Vagina (tissue), 2 donors: ENCODE results near the gene SCN9A. TPM values are rescaled to one million over a fixed set of nuclear protein-coding genes. Genes with fewer than 3 reads are reported as not detected.

ENCODE experiments used
- DNase-seq, 2 donors: peaks; one replicate each; pipeline ENCODE4 v3.0.0-alpha.2; 2017; ENCODE audit errors: extremely low spot score in 2 of 2
- H3K27ac ChIP-seq: fragments of 200-600 bp; sonication (generic); one replicate; pipeline ENCODE4 v1.5.1; 2019
- H3K27me3 ChIP-seq: fragments of 200-600 bp; sonication (generic); one replicate; pipeline ENCODE4 v1.5.1; 2019
- H3K36me3 ChIP-seq, 2 donors: fragments of 200-600 bp; sonication (generic); one replicate each; pipeline ENCODE4 v1.5.1; 2017 to 2019
- H3K4me1 ChIP-seq: fragments of 200-600 bp; sonication (generic); one replicate; pipeline ENCODE4 v1.5.1; 2019
- H3K4me3 ChIP-seq, 2 donors: fragments of 200-600 bp; sonication (generic); 1 replicate in 1 of 2; 2 replicates in 1 of 2; pipeline ENCODE4 v1.5.1; 2016 to 2019
- H3K9me3 ChIP-seq: fragments of 200-600 bp; sonication (generic); one replicate; pipeline ENCODE4 v1.5.1; 2019
- POLR2A ChIP-seq, 2 donors: fragments of 450-650 bp; IDR thresholded peaks; one replicate each; pipeline ENCODE4 v1.6.1; 2017; ENCODE audit warnings: antibody characterized with exemption in 2 of 2, mild to moderate bottlenecking in 2 of 2, moderate library complexity in 2 of 2
- POLR2AphosphoS5 ChIP-seq, 2 donors: sonication (generic); formaldehyde crosslinking; IDR thresholded peaks; one replicate each; pipeline ENCODE4 v1.9.0; 2017; ENCODE audit warnings: antibody characterized with exemption in 2 of 2, mild to moderate bottlenecking in 2 of 2, low read depth in 1 of 2; ENCODE audit not compliant: insufficient read depth in 1 of 2
- intact Hi-C: fragments of 100-400 bp; cut with DNase I; formaldehyde crosslinking; loops from one replicate; pipeline ENCODE4 v1.15.1; 2023
- total RNA-seq: library from RNA; depleted of rRNA; stranded (reverse); fragments of >200 nt; gene quantifications from one replicate; pipeline ENCODE4 v1.2.3, GENCODE V29; 2016
- TF ChIP-seq, protein P1 (sequence below), 3 experiments: fragments of 450-650 bp in 2 of 3; fragments of 200-600 bp in 1 of 3; sonication (generic) in 1 of 3; IDR thresholded peaks; one replicate each; pipeline ENCODE4 v1.5.1; 2017 to 2019; ENCODE audit warnings: antibody characterized with exemption in 3 of 3, mild to moderate bottlenecking in 2 of 3, moderate library complexity in 2 of 3

The SCN9A gene
- total RNA-seq, 1 donor from 2014 or later: 4.9 TPM

GRCh38 chr2:166155589-166155988, 220.2 kb downstream of the SCN9A start:
- DNase-seq: no peak
- Histone ChIP-seq H3K36me3 (no peaks in the 10 kb centered on the region), H3K27ac (no peak overlapping the region), H3K4me3 (no peak overlapping the region), H3K4me1 (no peaks in the 10 kb centered on the region), H3K9me3 (no peaks in the 10 kb centered on the region), H3K27me3 (no peaks in the 10 kb centered on the region)
- intact Hi-C loops: no loop called here
- TF ChIP-seq, protein P1, sequence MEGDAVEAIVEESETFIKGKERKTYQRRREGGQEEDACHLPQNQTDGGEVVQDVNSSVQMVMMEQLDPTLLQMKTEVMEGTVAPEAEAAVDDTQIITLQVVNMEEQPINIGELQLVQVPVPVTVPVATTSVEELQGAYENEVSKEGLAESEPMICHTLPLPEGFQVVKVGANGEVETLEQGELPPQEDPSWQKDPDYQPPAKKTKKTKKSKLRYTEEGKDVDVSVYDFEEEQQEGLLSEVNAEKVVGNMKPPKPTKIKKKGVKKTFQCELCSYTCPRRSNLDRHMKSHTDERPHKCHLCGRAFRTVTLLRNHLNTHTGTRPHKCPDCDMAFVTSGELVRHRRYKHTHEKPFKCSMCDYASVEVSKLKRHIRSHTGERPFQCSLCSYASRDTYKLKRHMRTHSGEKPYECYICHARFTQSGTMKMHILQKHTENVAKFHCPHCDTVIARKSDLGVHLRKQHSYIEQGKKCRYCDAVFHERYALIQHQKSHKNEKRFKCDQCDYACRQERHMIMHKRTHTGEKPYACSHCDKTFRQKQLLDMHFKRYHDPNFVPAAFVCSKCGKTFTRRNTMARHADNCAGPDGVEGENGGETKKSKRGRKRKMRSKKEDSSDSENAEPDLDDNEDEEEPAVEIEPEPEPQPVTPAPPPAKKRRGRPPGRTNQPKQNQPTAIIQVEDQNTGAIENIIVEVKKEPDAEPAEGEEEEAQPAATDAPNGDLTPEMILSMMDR (IDR thresholded peaks at IDR 0.05): no peak
- TF ChIP-seq POLR2AphosphoS5 (IDR thresholded peaks at IDR 0.05; ENCODE audit: insufficient read depth in 1 of 2, low read depth in 1 of 2): no peak
- no peak for TF ChIP-seq POLR2A (IDR thresholded peaks at IDR 0.05)

- H3K27me3 ChIP-seq: no peaks in the 10 kb centered on the region
- no peaks in the 10 kb centered on the region for H3K4me1 ChIP-seq
- H3K36me3 ChIP-seq: no peaks in the 10 kb centered on the region
- no peak overlapping the region for H3K27ac ChIP-seq
- intact Hi-C loops: no loop called here
- no peak for DNase-seq
- H3K9me3 ChIP-seq: no peaks in the 10 kb centered on the region
- H3K4me3 ChIP-seq: no peak overlapping the region
- TF ChIP-seq POLR2A (IDR thresholded peaks at IDR 0.05): no peak
Observed at GRCh38 chr2:166154685-166155338, 220.9 kb downstream of the SCN9A start.

DNA sequence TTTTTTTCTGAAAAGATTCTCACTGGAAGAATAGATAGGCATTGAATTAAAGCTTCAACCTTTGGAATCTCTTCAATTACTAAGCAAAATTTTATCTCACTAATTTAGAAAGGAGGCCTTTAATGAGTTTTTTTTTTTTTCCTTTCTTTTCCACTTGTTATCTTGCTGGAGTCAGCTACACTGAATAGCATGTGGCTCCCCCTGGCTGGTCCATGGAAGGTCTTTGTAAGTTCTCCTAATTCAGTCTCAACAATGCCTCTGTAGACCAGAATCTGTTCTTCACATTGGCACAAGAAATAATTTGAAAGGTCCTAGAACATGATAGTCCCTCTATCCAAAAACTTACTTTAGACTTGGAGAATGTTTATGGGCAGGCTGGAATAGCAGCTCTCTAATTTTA, 223.7 kb downstream of the SCN9A start:
- intact Hi-C loops: no loop called here
- H3K27me3 ChIP-seq: no peaks in the 10 kb centered on the region
- no peaks in the 10 kb centered on the region for H3K4me1 ChIP-seq
- no peak for DNase-seq
- TF ChIP-seq POLR2AphosphoS5 (IDR thresholded peaks at IDR 0.05; ENCODE audit: insufficient read depth in 1 of 2, low read depth in 1 of 2) (no peak), POLR2A (IDR thresholded peaks at IDR 0.05) (no peak)
- TF ChIP-seq, protein P1 (IDR thresholded peaks at IDR 0.05): no peak
- H3K4me3 ChIP-seq: no peak overlapping the region
- no peaks in the 10 kb centered on the region for H3K9me3 ChIP-seq
- H3K36me3 ChIP-seq: no peaks in the 10 kb centered on the region
- no peak overlapping the region for H3K27ac ChIP-seq

- Histone ChIP-seq H3K36me3 (no peaks in the 10 kb centered on the region), H3K27me3 (no peaks in the 10 kb centered on the region), H3K9me3 (no peaks in the 10 kb centered on the region), H3K27ac (no peak overlapping the region), H3K4me1 (no peaks in the 10 kb centered on the region), H3K4me3 (no peak overlapping the region)
- TF ChIP-seq POLR2A (IDR thresholded peaks at IDR 0.05) (no peak), POLR2AphosphoS5 (IDR thresholded peaks at IDR 0.05; ENCODE audit: insufficient read depth in 1 of 2, low read depth in 1 of 2) (no peak)
- TF ChIP-seq, protein P1 (IDR thresholded peaks at IDR 0.05): no peak
- DNase-seq: no peak
- intact Hi-C loops: no loop called here
Observed at GRCh38 chr2:166148500-166149400, 227.0 kb downstream of the SCN9A start.

- Histone ChIP-seq H3K4me1 (no peaks in the 10 kb centered on the region), H3K9me3 (no peaks in the 10 kb centered on the region), H3K4me3 (no peak overlapping the region), H3K27ac (no peak overlapping the region), H3K27me3 (no peaks in the 10 kb centered on the region), H3K36me3 (no peaks in the 10 kb centered on the region)
- intact Hi-C loops: no loop called here
- DNase-seq: no peak
- TF ChIP-seq POLR2A (IDR thresholded peaks at IDR 0.05) (no peak), POLR2AphosphoS5 (IDR thresholded peaks at IDR 0.05; ENCODE audit: insufficient read depth in 1 of 2, low read depth in 1 of 2) (no peak)
- TF ChIP-seq, protein P1 (IDR thresholded peaks at IDR 0.05): no peak
Observed at GRCh38 chr2:166147883-166148282, 227.9 kb downstream of the SCN9A start.

Other genes with a start within 250 kb of the SCN9A start
- gene SCN1A, start 247.9 kb downstream of the SCN9A start, total RNA-seq: not detected
- 15.0 TPM for gene SCN7A, start 118.3 kb upstream of the SCN9A start, total RNA-seq